Endothelial cell (in vitro differentiated cells): ENCODE measurements around the gene HOXB3. TPM values are rescaled to one million over a fixed set of nuclear protein-coding genes. Genes with fewer than 3 reads are reported as not detected.

Experiments
- DNase-seq: peaks from one replicate; pipeline ENCODE4 v3.0.0; 2021; ENCODE audit warnings: low spot score
- H3K27ac Mint-ChIP-seq: one replicate; pipeline ENCODE4 v1.8.0; 2021; ENCODE audit warnings: mixed read lengths, inconsistent platforms; ENCODE audit not compliant: unreplicated experiment
- H3K27me3 Mint-ChIP-seq: one replicate; pipeline ENCODE4 v1.8.0; 2021; ENCODE audit warnings: mild to moderate bottlenecking, moderate library complexity, mixed read lengths, inconsistent platforms; ENCODE audit not compliant: unreplicated experiment
- H3K36me3 Mint-ChIP-seq: one replicate; pipeline ENCODE4 v1.8.0; 2021; ENCODE audit warnings: mild to moderate bottlenecking, low read depth, mixed read lengths, inconsistent platforms; ENCODE audit not compliant: unreplicated experiment
- H3K4me1 Mint-ChIP-seq: one replicate; pipeline ENCODE4 v1.8.0; 2021; ENCODE audit warnings: mild to moderate bottlenecking, mixed read lengths, inconsistent platforms; ENCODE audit not compliant: unreplicated experiment
- H3K4me3 Mint-ChIP-seq: one replicate; pipeline ENCODE4 v1.8.0; 2021; ENCODE audit warnings: mild to moderate bottlenecking, mixed read lengths, inconsistent platforms; ENCODE audit not compliant: unreplicated experiment
- H3K9me3 Mint-ChIP-seq: one replicate; pipeline ENCODE4 v1.8.0; 2021; ENCODE audit warnings: mixed read lengths, inconsistent platforms; ENCODE audit not compliant: unreplicated experiment
- CTCF ChIP-seq: fragments of 200-600 bp; sonication (generic); IDR thresholded peaks from one replicate; pipeline ENCODE4 v1.5.0; 2021; ENCODE audit warnings: antibody characterized with exemption; ENCODE audit not compliant: unreplicated experiment
- total RNA-seq: library from RNA; stranded (reverse); fragmentation: NEBNext Ultra II Directional; extraction: Animal tissue kit (Norgen Biotek cat#: 25700); gene quantifications from one replicate; pipeline ENCODE4 v1.2.1, GENCODE V29; 2021; ENCODE audit not compliant: unreplicated experiment

HOXB3 gene
- total RNA-seq, 1 donor from 2014 or later: 17.7 TPM

GRCh38 chr17:48624544-48625494, 34.8 kb upstream of the HOXB3 start:
- peaks cover 31% of the 10 kb centered on the region for H3K27me3 Mint-ChIP-seq
- no peak overlapping the region for H3K27ac Mint-ChIP-seq
- no peak for TF ChIP-seq CTCF
- no peak overlapping the region for H3K4me3 Mint-ChIP-seq
- no peak for DNase-seq
- no peaks in the 10 kb centered on the region for H3K9me3 Mint-ChIP-seq
- H3K4me1 Mint-ChIP-seq: peaks cover 15% of the 10 kb centered on the region
- H3K36me3 Mint-ChIP-seq: no peaks in the 10 kb centered on the region

GRCh38 chr17:48624118-48624517, 34.1 kb upstream of the HOXB3 start:
- Mint-ChIP-seq H3K4me3 (no peak overlapping the region), H3K27me3 (peaks cover 28% of the 10 kb centered on the region), H3K27ac (no peak overlapping the region), H3K36me3 (no peaks in the 10 kb centered on the region), H3K9me3 (no peaks in the 10 kb centered on the region), H3K4me1 (peaks cover 20% of the 10 kb centered on the region)
- DNase-seq: no peak
- TF ChIP-seq CTCF: no peak

- Mint-ChIP-seq H3K36me3 (no peaks in the 10 kb centered on the region), H3K27ac (no peak overlapping the region), H3K4me3 (no peak overlapping the region), H3K27me3 (peaks cover 30% of the 10 kb centered on the region), H3K4me1 (peaks cover 24% of the 10 kb centered on the region), H3K9me3 (no peaks in the 10 kb centered on the region)
- no peak for DNase-seq
- TF ChIP-seq CTCF: no peak
Measured at GRCh38 chr17:48623583-48623982, 33.5 kb upstream of the HOXB3 start.

GRCh38 chr17:48622857-48623256, 32.8 kb upstream of the HOXB3 start:
- Mint-ChIP-seq H3K9me3 (no peaks in the 10 kb centered on the region), H3K27me3 (peaks cover 32% of the 10 kb centered on the region), H3K4me3 (no peak overlapping the region), H3K27ac (no peak overlapping the region), H3K4me1 (peaks cover 24% of the 10 kb centered on the region), H3K36me3 (no peaks in the 10 kb centered on the region)
- DNase-seq: no peak
- TF ChIP-seq CTCF: no peak
